CD8-positive, alpha-beta memory T cell (primary cell): ENCODE results near the gene MCCC2. TPM values are rescaled to one million over a fixed set of nuclear protein-coding genes. Genes with fewer than 3 reads are reported as not detected.

Source experiments
- CTCF ChIA-PET: fragments of 350-600 bp; sonication (Branson Sonifier 250); formaldehyde crosslinking; loops from one replicate; lab custom pipeline; 2021; ENCODE audit warnings: antibody characterized with exemption; lab: Charles Lee
- POLR2A ChIA-PET: fragments of 350-600 bp; sonication (Branson Sonifier 250); formaldehyde crosslinking; loops from one replicate; lab custom pipeline; 2021; ENCODE audit warnings: antibody characterized with exemption; lab: Charles Lee
- DNase-seq, 5 donors: peaks; one replicate each; pipeline versions ENCODE4 v3.0.0 to v3.0.0-alpha.2; 2020 to 2022; ENCODE audit warnings: mixed read lengths in 1 of 5
- H3K27ac ChIP-seq: one replicate; pipeline ENCODE4 v1.7.0; 2013; ENCODE audit warnings: low read depth, mild to moderate bottlenecking, low read length, moderate library complexity
- H3K27me3 ChIP-seq: 2 replicates; pipeline ENCODE4 v1.7.0; 2013; ENCODE audit warnings: low read length, mild to moderate bottlenecking; ENCODE audit not compliant: insufficient read depth, poor library complexity, severe bottlenecking
- H3K36me3 ChIP-seq: 2 replicates; pipeline ENCODE4 v1.7.0; 2013; ENCODE audit warnings: mild to moderate bottlenecking, low read length, moderate library complexity; ENCODE audit not compliant: insufficient read depth
- H3K4me1 ChIP-seq: 2 replicates; pipeline ENCODE4 v1.7.0; 2013; ENCODE audit warnings: mild to moderate bottlenecking, low read length, moderate library complexity; ENCODE audit not compliant: insufficient read depth
- H3K4me3 ChIP-seq: 2 replicates; pipeline ENCODE4 v1.7.0; 2013; ENCODE audit warnings: mild to moderate bottlenecking, low read length
- H3K9me3 ChIP-seq: 2 replicates; pipeline ENCODE4 v1.7.0; 2013; ENCODE audit warnings: mild to moderate bottlenecking, low read length
- H3K27ac Mint-ChIP-seq, 8 donors: one replicate each; pipeline ENCODE4 v1.8.0; 2020 to 2021; ENCODE audit warnings: mixed read lengths in 8 of 8, mild to moderate bottlenecking in 6 of 8, inconsistent platforms in 3 of 8, moderate library complexity in 3 of 8
- H3K27me3 Mint-ChIP-seq, 2 donors: one replicate each; pipeline ENCODE4 v1.8.0; 2020 to 2021; ENCODE audit warnings: mixed read lengths in 2 of 2, mild to moderate bottlenecking in 1 of 2, moderate library complexity in 1 of 2
- H3K36me3 Mint-ChIP-seq, 3 donors: one replicate each; pipeline ENCODE4 v1.8.0; 2020 to 2021; ENCODE audit warnings: mixed read lengths in 3 of 3, inconsistent platforms in 1 of 3, mild to moderate bottlenecking in 1 of 3
- H3K4me1 Mint-ChIP-seq, 3 donors: one replicate each; pipeline ENCODE4 v1.8.0; 2020 to 2021; ENCODE audit warnings: mixed read lengths in 3 of 3, inconsistent platforms in 1 of 3, mild to moderate bottlenecking in 1 of 3
- H3K4me3 Mint-ChIP-seq, 7 donors: one replicate each; pipeline ENCODE4 v1.8.0; 2020 to 2021; ENCODE audit warnings: mixed read lengths in 7 of 7, mild to moderate bottlenecking in 6 of 7, moderate library complexity in 4 of 7, inconsistent platforms in 2 of 7
- H3K9me3 Mint-ChIP-seq, 5 donors: one replicate each; pipeline ENCODE4 v1.8.0; 2020 to 2022; ENCODE audit warnings: mixed read lengths in 5 of 5, mild to moderate bottlenecking in 3 of 5, moderate library complexity in 2 of 5, inconsistent platforms in 1 of 5
- polyA plus RNA-seq: library from polyadenylated mRNA; unstranded; fragments of 300-500 nt; fragmentation: Illumina TruSeq; gene quantifications from one replicate; pipeline ENCODE4 v1.2.3, GENCODE V29; 2021
- total RNA-seq, 2 experiments: library from RNA; stranded (reverse); gene quantifications; one replicate each; pipeline ENCODE4 v1.2.3, GENCODE V29; 2021

The MCCC2 gene
- total and polyA plus RNA-seq, 3 experiments from 2014 or later, result 26.0 to 63.8 (median 62.8) TPM

DNA sequence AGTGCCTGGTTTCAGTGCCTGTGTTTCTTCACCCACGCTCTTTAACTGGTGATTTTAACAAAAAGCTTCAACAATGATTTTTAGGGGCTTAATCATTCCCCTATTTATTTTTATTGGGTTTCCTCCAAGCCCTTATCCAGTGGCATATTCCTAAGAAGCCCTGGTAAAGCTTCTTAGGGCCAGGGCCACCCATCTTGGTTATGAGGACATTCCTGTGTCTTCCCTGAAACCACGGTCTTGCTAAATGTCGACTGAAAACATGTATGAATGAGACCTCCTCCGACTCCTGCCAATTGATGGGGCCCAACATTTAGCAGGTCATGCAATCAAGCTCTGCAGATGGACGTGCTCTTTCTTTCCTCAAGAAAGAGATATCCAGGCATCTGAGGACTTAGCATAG, 118.3 kb downstream of the MCCC2 start:
- Mint-ChIP-seq H3K36me3 (no peaks in the 10 kb centered on the region), H3K27ac (no peak overlapping the region), H3K9me3 (peaks cover 0 to 3% (median 0%) of the 10 kb centered on the region in 5 donors), H3K4me3 (no peak overlapping the region), H3K27me3 (peaks cover 3 to 25% of the 10 kb centered on the region in 2 donors), H3K4me1 (no peaks in the 10 kb centered on the region)
- H3K4me3 ChIP-seq, result no peak overlapping the region
- H3K36me3 ChIP-seq, result no peaks in the 10 kb centered on the region
- no peaks in the 10 kb centered on the region for H3K4me1 ChIP-seq
- POLR2A ChIA-PET, result no interaction called here
- CTCF ChIA-PET, result interaction anchor here (1.0 kb wide), 1 partner anchor 10 kb away, joined by 3 read pairs; no protein-coding TSS in a partner anchor
- H3K27me3 ChIP-seq, result no peaks in the 10 kb centered on the region
- no peak for DNase-seq
- H3K9me3 ChIP-seq, result no peaks in the 10 kb centered on the region
- no peak overlapping the region for H3K27ac ChIP-seq

DNA sequence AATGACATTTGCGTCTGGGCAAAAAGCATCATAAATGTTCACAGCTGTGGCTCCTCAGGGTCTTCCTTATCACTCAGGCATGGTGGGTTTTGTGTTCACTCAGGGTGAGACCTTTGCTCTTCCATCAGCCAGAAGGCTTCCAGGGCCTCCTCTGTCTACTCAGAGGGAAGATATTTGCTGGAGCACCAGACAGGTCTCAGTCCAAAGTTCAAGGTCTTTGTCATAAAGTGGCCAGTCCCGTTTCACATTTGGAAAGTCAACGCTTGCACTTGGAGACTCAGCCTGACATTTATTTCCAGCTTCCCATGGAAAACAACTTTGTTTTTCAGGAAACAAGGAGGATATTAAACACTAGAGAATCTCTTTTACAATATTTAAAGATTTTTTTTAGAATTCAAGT, 119.8 kb downstream of the MCCC2 start:
- Histone ChIP-seq H3K36me3 (no peaks in the 10 kb centered on the region), H3K27me3 (no peaks in the 10 kb centered on the region), H3K4me1 (no peaks in the 10 kb centered on the region), H3K9me3 (no peaks in the 10 kb centered on the region), H3K4me3 (no peak overlapping the region), H3K27ac (no peak overlapping the region)
- H3K27me3 Mint-ChIP-seq, result peaks cover 3 to 19% of the 10 kb centered on the region in 2 donors
- no peak overlapping the region for H3K4me3 Mint-ChIP-seq
- ChIA-PET CTCF (no interaction called here), POLR2A (no interaction called here)
- no peaks in the 10 kb centered on the region for H3K36me3 Mint-ChIP-seq
- DNase-seq, result no peak
- H3K27ac Mint-ChIP-seq, result no peak overlapping the region
- no peaks in the 10 kb centered on the region for H3K4me1 Mint-ChIP-seq
- H3K9me3 Mint-ChIP-seq, result peaks cover 0 to 3% (median 0%) of the 10 kb centered on the region in 5 donors

Other genes starting within 250 kb of the MCCC2 start
- gene BDP1, start 131.7 kb upstream of the MCCC2 start, total RNA-seq, result 10 to 100 TPM; 33.4 to 35.0 TPM
- 18.1 TPM for gene BDP1, start 131.7 kb upstream of the MCCC2 start, polyA plus RNA-seq
- gene CARTPT, start 131.9 kb downstream of the MCCC2 start, total RNA-seq, result not detected
- not detected for gene CARTPT, start 131.9 kb downstream of the MCCC2 start, polyA plus RNA-seq